Sigmoid colon (tissue), 7 donors: ENCODE data around the gene SUMF2. TPM values are rescaled to one million over a fixed set of nuclear protein-coding genes. Genes with fewer than 3 reads are reported as not detected.
"Not testable (repeated sequence)": the region's sequence is repeated elsewhere in the genome, so short reads cannot be mapped to it uniquely, and the experiment has no call there.

ENCODE experiments used
- DNase-seq: peaks from one replicate; pipeline ENCODE4 v3.0.0-alpha.2; 2019
- H3K27ac ChIP-seq, 4 donors: fragments of 200-600 bp; sonication (generic); one replicate each; pipeline ENCODE4 v1.5.1; 2016 to 2019; ENCODE audit warnings: mild to moderate bottlenecking in 1 of 4
- H3K27me3 ChIP-seq, 3 donors: fragments of 200-600 bp; sonication (generic); one replicate each; pipeline ENCODE4 v1.5.1; 2019; ENCODE audit warnings: mild to moderate bottlenecking in 1 of 3
- H3K36me3 ChIP-seq, 4 donors: fragments of 200-600 bp; sonication (generic); one replicate each; pipeline ENCODE4 v1.5.1; 2016 to 2019
- H3K4me1 ChIP-seq, 4 donors: fragments of 200-600 bp; sonication (generic); one replicate each; pipeline ENCODE4 v1.5.1; 2017 to 2019
- H3K4me3 ChIP-seq, 4 donors: fragments of 200-600 bp; sonication (generic); one replicate each; pipeline ENCODE4 v1.5.1; 2017 to 2019; ENCODE audit warnings: mild to moderate bottlenecking in 2 of 4, moderate library complexity in 1 of 4
- H3K9me3 ChIP-seq, 4 donors: fragments of 200-600 bp in 3 of 4; sonication (generic) in 3 of 4; one replicate each; pipeline versions ENCODE4 v1.5.1 to v1.6.1; 2013 to 2019
- CTCF ChIP-seq, 4 experiments: fragments of 450-650 bp in 3 of 4; fragments of 200-600 bp in 1 of 4; IDR thresholded peaks; one replicate each; pipeline ENCODE4 v1.5.1; 2016 to 2019; ENCODE audit warnings: antibody characterized with exemption in 4 of 4, mild to moderate bottlenecking in 3 of 4, moderate library complexity in 2 of 4
- EP300 ChIP-seq, 4 donors: sonication (generic); formaldehyde crosslinking; IDR thresholded peaks; one replicate each; pipeline ENCODE4 v1.6.1; 2017; ENCODE audit warnings: antibody characterized with exemption in 4 of 4
- POLR2A ChIP-seq, 2 donors: fragments of 450-650 bp; IDR thresholded peaks; one replicate each; pipeline ENCODE4 v1.6.1; 2016; ENCODE audit warnings: antibody characterized with exemption in 2 of 2, mild to moderate bottlenecking in 2 of 2, moderate library complexity in 2 of 2
- POLR2AphosphoS5 ChIP-seq, 4 donors: sonication (generic); formaldehyde crosslinking; IDR thresholded peaks; one replicate each; pipeline ENCODE4 v1.6.1; 2017; ENCODE audit warnings: antibody characterized with exemption in 4 of 4
- WGBS, 2 donors: extraction: QIAGEN DNeasy Blood & Tissue Kit; methylation state at CpG; one replicate each; pipeline ENCODE4 v1.1.7; 2013; 5-methylcytosine and 5-hydroxymethylcytosine counted together
- intact Hi-C: fragments of 100-400 bp; cut with DNase I; formaldehyde crosslinking; loops from one replicate; pipeline ENCODE4 v1.15.1; 2023
- polyA plus RNA-seq, 3 donors: library from polyadenylated mRNA; stranded (reverse); fragments of 200-250 nt; gene quantifications; one replicate each; pipeline ENCODE4 v1.2.3, GENCODE V29; 2013
- total RNA-seq, 4 donors: library from RNA; depleted of rRNA; stranded (reverse); fragments of >200 nt; gene quantifications; one replicate each; pipeline ENCODE4 v1.1.0, GENCODE V29; 2016
- donor health status: healthy with polysubstance abuse.
- donor health status: Bipolar disorder and iron deficiency.
- donor health status: healthy.

Gene SUMF2
- total and polyA plus RNA-seq, 7 donors = 24.6 to 107 (median 90.4) TPM

GRCh38 chr7:56097700-56098099, 33.6 kb downstream of the SUMF2 start:
- WGBS, 2 donors = 71 to 74% methylated on average over 5 of the region's 5 CpGs
- H3K9me3 ChIP-seq = no peaks in the 10 kb centered on the region
- H3K4me3 ChIP-seq = no peak overlapping the region
- intact Hi-C loops = no loop called here
- no peaks in the 10 kb centered on the region for H3K27me3 ChIP-seq
- no peak for TF ChIP-seq EP300 (IDR thresholded peaks at IDR 0.05)
- TF ChIP-seq POLR2AphosphoS5 (IDR thresholded peaks at IDR 0.05) = peak in 2 of 4 donors; percentile 27 to 44
- peak; percentile 79 for DNase-seq
- peaks cover 0 to 19% (median 10%) of the 10 kb centered on the region in 4 donors for H3K4me1 ChIP-seq
- peak overlapping the region in 1 of 4 donors; percentile 43 for H3K27ac ChIP-seq
- H3K36me3 ChIP-seq = peaks cover 15 to 42% (median 30%) of the 10 kb centered on the region in 4 donors

GRCh38 chr7:56098187-56099008, 34.3 kb downstream of the SUMF2 start:
- WGBS, 2 donors = 95 to 98% methylated on average over 8 of the region's 8 CpGs
- H3K4me3 ChIP-seq, H3K27ac ChIP-seq, intact Hi-C loops, H3K9me3 ChIP-seq, H3K27me3 ChIP-seq: not testable (repeated sequence)
- H3K36me3 ChIP-seq = peaks cover 22 to 49% (median 36%) of the 10 kb centered on the region in 4 donors
- H3K4me1 ChIP-seq = peaks cover 0 to 12% (median 3%) of the 10 kb centered on the region in 4 donors
- peak; percentile 25 for DNase-seq

DNA sequence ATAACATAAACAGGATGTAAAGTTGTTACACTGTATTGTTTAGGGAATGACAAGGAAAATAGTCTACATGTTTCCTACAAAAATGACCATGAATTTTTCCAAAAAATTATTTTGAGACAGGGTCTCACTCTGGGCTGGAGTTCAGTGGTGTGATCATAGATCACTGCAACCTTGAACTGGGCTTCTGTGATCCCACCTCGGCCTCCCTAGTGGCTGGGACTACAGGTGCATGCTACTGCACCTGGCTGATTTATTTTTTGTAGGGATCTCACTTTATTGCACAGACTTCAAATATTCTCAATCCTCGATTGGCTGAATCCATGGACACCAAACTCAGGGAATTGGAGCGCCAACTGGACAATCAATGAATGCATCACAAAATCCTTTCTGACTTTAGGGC, 35.6 kb downstream of the SUMF2 start:
- 86 to 93% methylated on average over 3 of the region's 3 CpGs for WGBS, 2 donors
- no peak for TF ChIP-seq POLR2A (IDR thresholded peaks at IDR 0.05)
- no peak for TF ChIP-seq EP300 (IDR thresholded peaks at IDR 0.05)
- TF ChIP-seq CTCF (IDR thresholded peaks at IDR 0.05) = no peak
- no peak for TF ChIP-seq POLR2AphosphoS5 (IDR thresholded peaks at IDR 0.05)
- H3K4me3 ChIP-seq = no peak overlapping the region
- no peaks in the 10 kb centered on the region for H3K9me3 ChIP-seq
- H3K4me1 ChIP-seq = peaks cover 0 to 21% (median 3%) of the 10 kb centered on the region in 4 donors
- H3K27me3 ChIP-seq = no peaks in the 10 kb centered on the region
- DNase-seq = no peak
- intact Hi-C loops = no loop called here
- no peak overlapping the region for H3K27ac ChIP-seq
- peaks cover 31 to 60% (median 40%) of the 10 kb centered on the region in 4 donors for H3K36me3 ChIP-seq

DNA sequence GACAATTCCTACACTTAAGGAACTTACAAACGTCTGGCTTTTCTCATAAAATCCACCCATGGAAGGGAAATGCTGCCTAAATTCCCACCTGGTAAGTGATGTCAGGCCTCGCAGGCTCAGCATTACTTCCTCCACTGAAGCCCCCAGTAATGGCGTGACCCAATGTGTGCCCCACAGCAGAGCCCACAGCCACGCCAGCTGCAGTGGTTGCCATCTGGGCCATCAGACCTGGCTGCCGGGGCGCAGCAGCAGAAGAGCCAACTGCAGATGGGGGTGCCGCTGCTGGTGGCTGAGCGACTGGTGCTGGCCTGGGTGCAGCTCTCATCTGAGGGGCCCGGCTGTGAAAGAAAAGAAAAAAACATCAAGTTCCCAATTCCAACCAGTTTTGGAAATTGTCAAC, 40.1 kb downstream of the SUMF2 start:
- 90% methylated on average over 9 of the region's 9 CpGs for WGBS, 2 donors
- H3K4me1 ChIP-seq = peaks cover 0 to 25% (median 15%) of the 10 kb centered on the region in 4 donors
- H3K27me3 ChIP-seq, intact Hi-C loops, H3K27ac ChIP-seq, H3K9me3 ChIP-seq, H3K4me3 ChIP-seq: not testable (repeated sequence)
- peaks cover 31 to 54% (median 40%) of the 10 kb centered on the region in 4 donors for H3K36me3 ChIP-seq
- DNase-seq = peak; percentile 12

- H3K36me3 ChIP-seq = peaks cover 29 to 40% (median 32%) of the 10 kb centered on the region in 4 donors
- 8 to 20% methylated on average over 6 of the region's 6 CpGs for WGBS, 2 donors
- H3K27ac ChIP-seq = peak overlapping the region; percentile 90 to 98 (median 94)
- DNase-seq = no peak
- H3K27me3 ChIP-seq = no peaks in the 10 kb centered on the region
- TF ChIP-seq POLR2AphosphoS5 (IDR thresholded peaks at IDR 0.05) (no peak), EP300 (IDR thresholded peaks at IDR 0.05) (no peak), POLR2A (IDR thresholded peaks at IDR 0.05) (no peak), CTCF (IDR thresholded peaks at IDR 0.05) (no peak)
- H3K9me3 ChIP-seq = no peaks in the 10 kb centered on the region
- peak overlapping the region; percentile 81 to 96 (median 88) for H3K4me3 ChIP-seq
- peaks cover 0 to 25% (median 15%) of the 10 kb centered on the region in 4 donors for H3K4me1 ChIP-seq
- intact Hi-C loops = no loop called here
These were observed 41.4 kb downstream of the SUMF2 start for GRCh38 chr7:56105508-56105907.
